HCT116 (cell line): Measurements from ENCODE around the gene SLC4A2. TPM values are rescaled to one million over a fixed set of nuclear protein-coding genes. Genes with fewer than 3 reads are reported as not detected.

Experiments used
- ATAC-seq: fragments of 200-7000 bp; cut with Tn5 transposase; 2 replicates; pipeline ENCODE4 v1.9.1; 2020; ENCODE audit warnings: mild to moderate bottlenecking, moderate library complexity
- BruUV-seq: library from RNA; stranded (reverse); fragments of 400-500 nt; replicated peaks from 2 replicates; lab custom pipeline; 2021; lab: Mats Ljungman, UMichigan
- CTCF ChIA-PET: fragments of 300-600 bp; sonication (Branson Sonifier 250); formaldehyde crosslinking; loops from one replicate; lab custom pipeline; 2021; ENCODE audit warnings: antibody characterized with exemption; lab: Charles Lee
- POLR2A ChIA-PET: fragments of 300-600, 350-600 bp; sonication (Branson Sonifier 250); formaldehyde crosslinking; loops from one replicate; lab custom pipeline; 2021; ENCODE audit warnings: antibody characterized with exemption; lab: Charles Lee
- RAD21 ChIA-PET, 2 experiments: fragments of 300-600 bp; sonication (Branson Sonifier 250); formaldehyde crosslinking; loops; one replicate each; lab custom pipeline; 2023; ENCODE audit warnings: low total read pairs in 2 of 2; ENCODE audit not compliant: uncharacterized antibody in 2 of 2, unreplicated experiment in 2 of 2, low non-redundant PET in 1 of 2; lab: Charles Lee
- DNase-seq: peaks from one replicate; pipeline ENCODE4 v3.0.0-alpha.2; 2010; ENCODE audit warnings: low read depth, low spot score
- H2AFZ ChIP-seq: fragments of 200-600 bp; shearing (Covaris generic), sonication (generic); 2 replicates; pipeline ENCODE4 v1.6.1; 2017; ENCODE audit warnings: low read depth, mixed run types, mixed read lengths, antibody characterized with exemption, low read length; ENCODE audit not compliant: poor library complexity, severe bottlenecking
- H3K27ac ChIP-seq: 2 replicates; pipeline ENCODE4 v1.5.1; 2012; ENCODE audit warnings: low read depth, low read length
- H3K27me3 ChIP-seq: fragments of 200-600 bp; sonication (generic); 2 replicates; pipeline ENCODE4 v1.6.1; 2016; ENCODE audit warnings: mixed run types, low read length, mixed read lengths; ENCODE audit not compliant: insufficient read depth
- H3K36me3 ChIP-seq, 2 experiments: fragments of 200-500 bp in 1 of 2; fragments of 200-600 bp in 1 of 2; sonication (Bioruptor generic) in 1 of 2; sonication (generic) in 1 of 2; 2 replicates each; pipeline versions ENCODE4 v1.5.1 to v1.6.1; 2014 to 2016; ENCODE audit warnings: low read length in 2 of 2, inconsistent platforms in 1 of 2, mixed read lengths in 1 of 2, mixed run types in 1 of 2; ENCODE audit not compliant: insufficient read depth in 2 of 2, control insufficient read depth in 1 of 2
- H3K4me1 ChIP-seq, 2 experiments: fragments of 200-600 bp in 1 of 2; sonication (generic) in 1 of 2; 2 replicates each; pipeline versions ENCODE4 v1.5.1 to v1.6.1; 2012 to 2017; ENCODE audit warnings: low read length in 2 of 2, inconsistent platforms in 1 of 2, mild to moderate bottlenecking in 1 of 2, mixed read lengths in 1 of 2, mixed run types in 1 of 2, moderate library complexity in 1 of 2; ENCODE audit not compliant: insufficient read depth in 2 of 2, control insufficient read depth in 1 of 2
- H3K4me2 ChIP-seq: fragments of 200-600 bp; sonication (generic); 2 replicates; pipeline ENCODE4 v1.6.1; 2017; ENCODE audit warnings: mixed run types, low read length, mixed read lengths
- H3K4me3 ChIP-seq, 2 experiments: fragments of 200-600 bp in 1 of 2; sonication (generic) in 1 of 2; replicated peaks in 1 of 2; 2 replicates each; pipeline ENCODE4 v1.5.1; 2011 to 2016; ENCODE audit warnings: low read length in 2 of 2, control low read depth in 1 of 2, low read depth in 1 of 2, mild to moderate bottlenecking in 1 of 2, mixed read lengths in 1 of 2, mixed run types in 1 of 2
- H3K79me2 ChIP-seq: fragments of 200-600 bp; sonication (generic); 2 replicates; pipeline ENCODE4 v1.6.1; 2017; ENCODE audit warnings: mild to moderate bottlenecking, mixed run types, low read length, moderate library complexity, mixed read lengths; ENCODE audit not compliant: insufficient read depth
- H3K9ac ChIP-seq: fragments of 200-600 bp; sonication (generic); 2 replicates; pipeline ENCODE4 v1.6.1; 2016; ENCODE audit warnings: low read length, mixed read lengths
- H3K9me2 ChIP-seq: fragments of 200-600 bp; sonication (generic), shearing (Covaris generic); 2 replicates; pipeline ENCODE4 v1.6.1; 2017; ENCODE audit warnings: mixed run types, mild to moderate bottlenecking, moderate library complexity; ENCODE audit not compliant: insufficient read depth
- H3K9me3 ChIP-seq, 2 experiments: fragments of 200-500 bp in 1 of 2; fragments of 200-600 bp in 1 of 2; sonication (Bioruptor generic) in 1 of 2; sonication (generic) in 1 of 2; 2 replicates each; pipeline ENCODE4 v1.6.1; 2014 to 2017; ENCODE audit warnings: low read length in 2 of 2, mixed read lengths in 2 of 2, inconsistent platforms in 1 of 2, low read depth in 1 of 2, mild to moderate bottlenecking in 1 of 2, mixed run types in 1 of 2, moderate library complexity in 1 of 2; ENCODE audit not compliant: control insufficient read depth in 1 of 2, insufficient read depth in 1 of 2
- H4K20me1 ChIP-seq: fragments of 200-600 bp; sonication (generic), shearing (Covaris generic); 2 replicates; pipeline ENCODE4 v1.6.1; 2017; ENCODE audit warnings: mixed run types, mild to moderate bottlenecking, moderate library complexity; ENCODE audit not compliant: insufficient read depth
- ATF3 ChIP-seq: IDR thresholded peaks from 2 replicates; pipeline ENCODE4 v1.6.1; 2012
- CBX3 ChIP-seq: IDR thresholded peaks from 2 replicates; pipeline ENCODE4 v1.6.1; 2012; ENCODE audit warnings: low read depth
- CTCF ChIP-seq, 3 experiments: fragments of 200-600 bp in 1 of 3; sonication (generic) in 1 of 3; IDR thresholded peaks in 2 of 3; conservative IDR thresholded peaks in 1 of 3; 2 replicates each; pipeline ENCODE4 v1.5.1; 2012 to 2017; ENCODE audit warnings: low read depth in 2 of 3, low read length in 2 of 3, antibody characterized with exemption in 1 of 3, borderline replicate concordance in 1 of 3, control low read depth in 1 of 3, mild to moderate bottlenecking in 1 of 3, mixed read lengths in 1 of 3, mixed run types in 1 of 3, moderate library complexity in 1 of 3; ENCODE audit not compliant: insufficient read depth in 1 of 3
- EGR1 ChIP-seq: IDR thresholded peaks from 2 replicates; pipeline ENCODE4 v1.6.1; 2012; ENCODE audit warnings: low read depth
- EZH2phosphoT487 ChIP-seq: fragments of 200-600 bp; IDR thresholded peaks from 2 replicates; pipeline ENCODE4 v1.6.1; 2018; ENCODE audit warnings: antibody characterized with exemption, borderline replicate concordance
- JUND ChIP-seq: IDR thresholded peaks from 2 replicates; pipeline ENCODE4 v1.6.1; 2012
- MAX ChIP-seq: IDR thresholded peaks from 2 replicates; pipeline ENCODE4 v1.6.1; 2012
- POLR2A ChIP-seq: IDR thresholded peaks from 2 replicates; pipeline ENCODE4 v1.7.0; 2011; ENCODE audit warnings: borderline replicate concordance; ENCODE audit not compliant: insufficient read depth, insufficient read length; ENCODE audit errors: extremely low read depth
- POLR2AphosphoS5 ChIP-seq: IDR thresholded peaks from 2 replicates; pipeline ENCODE4 v1.6.1; 2011; ENCODE audit warnings: mild to moderate bottlenecking, low read depth, low read length, moderate library complexity
- RAD21 ChIP-seq: IDR thresholded peaks from 2 replicates; pipeline ENCODE4 v1.6.1; 2012; ENCODE audit warnings: low read depth, mild to moderate bottlenecking
- REST ChIP-seq: IDR thresholded peaks from 2 replicates; pipeline ENCODE4 v1.6.1; 2012; ENCODE audit warnings: low read depth
- SIN3A ChIP-seq: IDR thresholded peaks from 2 replicates; pipeline ENCODE4 v1.6.1; 2012; ENCODE audit warnings: low read depth
- SP1 ChIP-seq: IDR thresholded peaks from 2 replicates; pipeline ENCODE4 v1.6.1; 2012; ENCODE audit warnings: low read depth
- TCF7L2 ChIP-seq: IDR thresholded peaks from 2 replicates; pipeline ENCODE4 v1.7.0; 2011; ENCODE audit warnings: borderline replicate concordance, inconsistent platforms; ENCODE audit not compliant: insufficient read depth, insufficient read length; ENCODE audit errors: extremely low read depth
- YY1 ChIP-seq: IDR thresholded peaks from 2 replicates; pipeline ENCODE4 v1.6.1; 2011; ENCODE audit warnings: low read length, low read depth, moderate library complexity, mild to moderate bottlenecking; ENCODE audit not compliant: insufficient replicate concordance; ENCODE audit errors: extremely low read depth
- ZBTB33 ChIP-seq: IDR thresholded peaks from 2 replicates; pipeline ENCODE4 v1.6.1; 2011; ENCODE audit warnings: mild to moderate bottlenecking, low read length, moderate library complexity; ENCODE audit not compliant: insufficient replicate concordance; ENCODE audit errors: extremely low read depth
- ZFX ChIP-seq: fragments of 450-650 bp; IDR thresholded peaks from 2 replicates; pipeline ENCODE4 v1.6.1; 2017
- ZNF274 ChIP-seq: fragments of 200-500 bp; sonication (Bioruptor generic); IDR thresholded peaks from 2 replicates; pipeline ENCODE4 v1.6.1; 2014; ENCODE audit warnings: mild to moderate bottlenecking, low read depth, low read length, inconsistent platforms
- intact Hi-C: fragments of 100-400 bp; cut with micrococcal nuclease; formaldehyde crosslinking; loops from 2 replicates; pipeline ENCODE4 v1.10.0; 2022
- total RNA-seq: library from RNA; stranded (reverse); gene quantifications from one replicate; pipeline ENCODE4 v1.2.1, GENCODE V29; 2021; ENCODE audit not compliant: unreplicated experiment

SLC4A2 gene
- total RNA-seq, 1 experiment from 2014 or later, result 240 TPM

GRCh38 chr7:151101621-151102396 lies 42.4 kb downstream of the SLC4A2 start:
- Histone ChIP-seq H4K20me1 (no peaks in the 10 kb centered on the region), H3K4me2 (no peak overlapping the region), H3K9me3 (no peaks in the 10 kb centered on the region), H3K79me2 (peaks cover 88% of the 10 kb centered on the region), H3K4me3 (no peak overlapping the region), H3K4me1 (no peaks in the 10 kb centered on the region), H3K9me2 (no peaks in the 10 kb centered on the region), H3K36me3 (peaks cover 0 to 2% of the 10 kb centered on the region in 2 experiments; a peak in 1 of 4 replicates), H3K9ac (no peak overlapping the region), H2AFZ (no peak overlapping the region), H3K27me3 (no peaks in the 10 kb centered on the region), H3K27ac (no peak overlapping the region)
- no peak for DNase-seq
- TF ChIP-seq ZFX (no peak), MAX (no peak), RAD21 (no peak), POLR2A (no peak), EZH2phosphoT487 (no peak), SIN3A (no peak), YY1 (no peak), ZBTB33 (no peak), TCF7L2 (no peak), POLR2AphosphoS5 (no peak), EGR1 (no peak), ATF3 (no peak), REST (no peak), CTCF (IDR thresholded peaks at IDR 0.05 in 2 of 3, conservative IDR thresholded peaks at IDR 0.05 in 1 of 3; ENCODE audit: borderline replicate concordance in 1 of 3, insufficient read depth in 1 of 3, low read depth in 2 of 3, low read length in 2 of 3) (no peak), CBX3 (no peak), JUND (no peak), SP1 (no peak), ZNF274 (no peak)
- POLR2A ChIA-PET, result no interaction called here
- BruUV-seq, result no TSS peak
- intact Hi-C loops, result no loop called here
- no peak for ATAC-seq
- RAD21 ChIA-PET, result no interaction called here
- CTCF ChIA-PET, result no interaction called here
